Nucleus accumbens (tissue), 56 donors: ENCODE results near the gene GPSM1.

Experiments
- DNase-seq, 56 donors: peaks; one replicate each; lab custom pipeline; 2025; lab: John Stamatoyannopoulos, UW

Gene GPSM1

DNA sequence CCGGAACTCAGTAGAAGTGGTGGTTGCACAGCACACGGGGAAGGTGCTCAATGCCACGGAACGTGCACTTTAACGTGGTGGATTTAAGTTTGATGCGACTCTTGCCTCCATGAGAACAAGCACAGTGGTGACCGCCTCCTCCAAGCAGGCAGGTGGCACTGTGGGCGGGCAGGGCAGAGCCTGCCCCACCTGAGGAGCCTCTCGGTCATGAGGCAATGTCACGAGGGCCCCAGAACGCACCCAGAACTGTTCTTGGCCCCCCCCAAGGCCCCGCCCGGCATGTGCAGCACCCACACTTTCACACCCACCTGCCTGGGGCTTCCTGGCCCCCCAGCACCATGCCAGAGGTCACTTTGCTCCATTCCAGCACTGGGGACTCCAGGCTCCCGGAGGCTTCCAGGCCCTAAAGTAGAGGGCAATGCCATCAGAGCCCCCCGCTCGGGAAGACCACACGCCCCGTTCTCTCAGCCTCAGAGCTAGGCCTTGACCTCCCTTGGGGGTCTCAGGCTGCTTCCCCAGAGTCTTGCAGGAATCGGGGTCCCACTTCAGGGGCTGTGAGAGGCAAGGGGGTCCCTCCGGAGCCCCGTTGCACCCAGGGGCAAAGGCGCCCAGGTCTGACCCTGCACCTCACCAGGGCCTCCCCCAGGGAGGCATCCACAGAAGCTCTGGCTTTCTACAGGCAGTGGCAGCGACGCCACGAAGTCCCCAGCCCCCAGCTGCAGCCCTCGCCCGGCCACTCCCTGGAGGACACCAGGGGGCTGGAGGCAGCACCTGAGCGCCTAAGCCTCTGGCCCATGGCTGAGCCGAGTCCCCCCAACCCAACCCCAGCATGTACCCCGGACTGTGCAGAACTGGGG is 37.5 kb upstream of the GPSM1 start:
- DNase-seq, result no peak

DNA sequence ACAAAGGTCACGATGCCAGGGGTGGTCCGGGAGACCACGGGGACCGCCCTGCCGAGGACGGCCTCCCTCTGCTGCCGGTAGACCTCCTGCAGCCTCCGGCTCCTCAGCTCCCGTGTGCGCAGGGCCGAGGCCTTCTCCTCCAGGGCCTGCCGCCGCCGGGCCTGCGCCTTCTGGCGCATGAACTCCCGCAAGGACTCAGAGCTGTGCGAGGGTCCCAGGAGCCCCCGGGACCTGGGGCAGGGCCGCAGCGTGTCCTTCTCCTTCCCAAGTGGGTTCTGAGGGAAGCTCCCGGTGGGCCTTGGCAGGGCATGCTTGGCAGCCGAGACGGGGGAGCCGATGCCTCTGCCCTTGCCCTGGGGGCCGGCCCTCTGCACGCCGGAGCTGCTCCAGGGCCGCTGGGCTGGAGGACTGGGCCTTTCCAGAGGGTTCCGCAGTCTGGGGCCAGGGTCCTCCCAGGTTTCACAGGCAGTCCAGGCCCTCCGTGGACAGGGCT is 36.8 kb upstream of the GPSM1 start:
- DNase-seq, result no peak

DNA sequence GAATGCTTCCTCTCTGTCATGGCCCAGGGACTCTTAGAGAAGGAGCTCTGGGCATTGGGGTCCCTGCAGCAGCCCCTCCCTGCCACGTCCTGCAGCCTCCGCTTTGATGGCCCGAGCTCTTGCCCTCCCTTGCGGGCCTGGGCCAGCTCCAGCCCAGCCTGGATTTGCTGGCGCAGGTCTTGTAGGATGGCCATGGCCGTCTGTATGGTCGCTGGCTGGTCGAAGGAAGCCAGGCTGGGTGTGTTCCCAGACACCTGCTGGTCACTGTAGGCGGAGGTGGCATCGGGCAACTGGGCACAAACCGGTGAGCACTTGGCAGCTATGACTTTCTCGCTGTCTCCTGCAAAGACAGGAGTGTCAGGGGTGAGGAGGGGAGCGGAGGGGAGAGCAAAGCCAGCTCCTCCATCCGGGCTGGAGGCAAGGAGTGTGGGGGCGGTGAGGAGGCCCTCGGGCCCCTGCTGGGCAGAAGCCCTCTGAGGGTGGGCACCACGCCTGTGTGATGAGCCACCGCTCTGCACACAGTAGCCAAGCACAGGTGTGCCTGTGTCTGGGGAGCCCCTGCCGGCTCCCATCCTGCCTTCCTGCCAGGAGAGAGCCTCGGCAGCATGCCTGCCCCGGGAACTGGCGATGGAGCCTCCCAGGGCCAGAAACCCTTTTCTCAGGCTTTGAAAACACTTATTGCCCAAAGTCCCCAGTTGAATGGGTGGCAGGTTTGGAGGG is 35.9 kb upstream of the GPSM1 start:
- DNase-seq, result no peak

DNA sequence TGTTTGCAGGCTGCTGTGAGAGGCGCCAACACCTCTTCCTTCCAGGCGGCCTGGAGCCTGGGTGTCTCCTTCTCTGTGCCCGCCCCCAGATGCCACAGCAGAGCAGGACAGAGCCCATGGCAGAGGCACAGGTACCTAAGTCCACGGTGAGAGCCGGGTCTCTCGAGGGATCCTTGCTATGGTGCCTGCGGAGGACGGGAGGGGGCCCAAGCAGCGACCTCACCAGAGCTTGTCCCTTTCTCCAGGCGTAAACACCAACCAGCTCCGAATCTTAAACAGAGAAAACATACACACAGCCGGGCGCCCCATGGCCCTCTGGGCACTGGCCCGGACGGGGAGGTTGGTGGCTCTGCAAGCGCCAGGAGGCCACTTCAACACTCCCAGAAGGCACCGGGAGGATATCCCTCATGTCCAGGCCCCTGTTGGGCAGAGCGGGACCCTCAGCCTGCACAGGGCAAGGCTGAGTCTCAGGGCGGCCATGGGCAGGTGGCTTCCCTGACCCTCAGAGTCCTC is 35.3 kb upstream of the GPSM1 start:
- DNase-seq, result no peak

DNA sequence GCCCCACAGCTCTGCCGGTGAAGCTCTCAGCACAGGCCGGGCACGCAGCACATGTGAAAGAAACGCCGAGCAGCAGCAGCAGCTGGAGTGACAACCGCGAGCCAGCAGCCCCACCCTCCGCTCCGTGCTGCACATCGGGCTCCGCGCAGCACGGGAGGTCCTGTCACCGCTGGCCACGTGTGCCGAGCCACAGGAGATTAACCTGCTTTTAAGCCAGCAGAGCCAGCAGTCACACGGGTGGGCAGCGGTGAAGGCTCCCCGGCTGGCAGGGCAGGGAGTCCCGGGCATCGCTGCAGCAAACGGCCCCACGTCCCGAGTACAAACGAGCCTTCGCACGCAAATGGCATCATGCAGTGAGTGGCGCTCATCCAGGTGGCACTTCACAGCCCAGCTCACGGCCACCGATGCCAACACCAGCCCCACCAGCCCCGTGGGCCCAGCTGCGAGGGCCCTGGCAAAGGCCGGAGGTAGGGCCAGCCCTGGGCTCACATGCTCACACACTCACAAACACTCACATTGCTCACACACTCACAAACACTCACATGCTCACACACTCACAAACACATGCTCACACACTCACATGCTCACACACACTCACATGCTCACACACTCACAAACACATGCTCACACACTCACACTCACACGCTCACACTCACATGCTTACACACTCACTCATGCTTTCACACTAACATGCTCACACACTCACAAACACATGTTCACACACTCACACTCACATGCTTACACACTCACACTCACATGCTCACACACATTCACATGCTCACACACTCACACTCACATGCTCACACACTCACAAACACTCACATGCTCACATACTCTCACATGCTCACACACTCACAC is 34.5 kb upstream of the GPSM1 start:
- DNase-seq, result no peak

DNA sequence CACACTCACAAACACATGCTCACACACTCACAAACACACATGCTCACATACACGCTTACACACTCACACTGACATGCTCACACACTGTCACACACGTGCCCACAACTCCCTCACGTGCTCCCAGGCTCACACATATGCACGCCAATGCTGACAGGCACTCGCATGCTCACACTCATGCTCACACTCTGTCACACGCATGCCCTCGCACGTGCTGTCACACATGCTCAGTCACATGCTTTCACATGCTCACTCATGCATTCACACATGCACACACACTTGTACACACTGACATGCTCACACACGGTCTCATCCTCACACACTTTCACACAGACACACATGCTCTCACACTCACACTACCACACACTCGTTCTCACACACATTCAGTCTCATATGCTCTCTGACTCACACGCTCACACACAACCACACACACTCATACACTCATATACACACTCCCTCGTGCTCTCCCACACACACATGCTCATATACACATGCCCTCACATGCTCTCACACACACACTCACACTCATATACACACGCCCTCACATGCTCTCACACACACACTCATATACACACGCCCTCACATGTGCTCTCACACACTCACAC is 33.8 kb upstream of the GPSM1 start:
- DNase-seq, result no peak

DNA sequence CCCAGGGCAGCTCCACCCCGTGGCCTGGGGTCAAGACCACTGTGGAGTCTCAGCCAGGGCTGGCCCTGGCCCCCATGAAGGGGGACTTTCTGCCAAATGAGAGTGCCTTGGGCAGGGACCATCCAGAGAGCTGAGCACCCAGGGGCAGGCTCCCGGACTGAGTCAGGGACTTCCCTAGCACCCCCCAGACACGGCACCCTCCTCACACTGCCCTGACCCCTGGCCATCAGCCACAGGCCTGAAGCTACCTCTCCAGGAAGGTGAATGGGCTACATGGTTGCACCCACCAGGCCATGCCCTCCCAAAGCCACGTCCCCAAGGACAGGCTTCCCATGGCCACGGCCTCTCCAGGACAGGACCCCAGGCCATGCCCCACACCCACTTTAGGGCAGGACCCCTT is 32.9 kb upstream of the GPSM1 start:
- DNase-seq, result no peak

DNA sequence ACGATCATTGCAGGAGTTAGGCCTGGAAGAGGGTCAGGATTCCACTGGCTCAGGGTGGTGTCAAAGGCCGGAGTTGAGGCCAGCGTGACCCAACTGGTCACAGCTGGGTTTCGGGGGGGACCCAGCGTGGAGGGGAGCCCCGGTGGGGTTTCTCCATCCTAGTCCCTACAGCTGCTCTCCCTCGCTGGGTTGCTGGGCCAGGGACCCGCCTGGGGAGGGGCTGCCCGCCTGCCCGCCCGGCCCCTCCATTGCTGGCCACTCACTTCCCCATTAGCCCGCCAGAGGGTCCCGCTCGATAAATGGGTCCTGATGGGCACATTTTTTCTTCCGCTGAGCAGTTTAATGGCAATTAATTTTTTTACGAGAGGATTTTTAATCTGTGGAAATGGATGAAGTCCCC is 32.3 kb upstream of the GPSM1 start:
- no peak for DNase-seq

DNA sequence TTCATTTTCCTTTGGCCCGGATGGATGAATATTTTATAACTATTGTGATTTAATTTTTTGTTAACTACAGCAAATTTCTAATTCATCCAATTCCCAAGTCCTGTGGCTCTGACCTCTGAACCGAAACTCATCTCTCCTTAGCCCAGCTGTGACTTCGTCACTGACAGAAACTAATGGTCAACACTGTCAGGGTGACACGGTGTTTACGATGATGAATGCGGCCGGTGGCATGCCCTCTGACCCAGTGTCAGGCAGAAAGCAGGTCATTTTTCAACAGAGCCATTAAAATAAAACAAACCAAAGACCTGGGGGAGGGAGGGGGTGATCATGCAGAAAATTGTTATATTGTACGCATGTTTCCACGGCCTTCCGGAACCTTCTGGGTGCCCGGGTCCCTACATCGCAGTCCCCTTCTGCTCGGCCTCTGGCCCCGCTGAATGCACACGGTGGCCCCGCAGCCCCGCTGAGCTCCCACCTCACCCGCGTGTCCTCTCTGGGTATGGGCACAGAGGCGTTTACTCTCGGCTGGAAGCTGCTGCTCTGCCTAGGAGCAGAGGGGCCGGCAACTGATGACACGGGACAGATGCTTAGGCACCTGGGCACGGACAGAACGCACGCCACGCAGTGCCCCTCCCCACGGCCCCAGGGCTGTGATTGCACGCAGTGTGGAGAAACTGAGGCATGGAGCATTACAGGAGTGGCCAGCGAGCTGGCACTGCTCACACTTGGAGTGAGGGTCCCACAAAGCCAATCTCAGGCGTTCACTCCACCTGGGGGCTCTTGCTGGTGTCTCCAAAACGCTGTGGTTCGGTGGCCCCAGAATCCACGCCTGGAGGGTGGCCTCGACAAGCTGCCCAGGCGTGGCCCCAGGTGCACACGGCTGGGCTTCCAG is 31.6 kb upstream of the GPSM1 start:
- DNase-seq, result no peak

DNA sequence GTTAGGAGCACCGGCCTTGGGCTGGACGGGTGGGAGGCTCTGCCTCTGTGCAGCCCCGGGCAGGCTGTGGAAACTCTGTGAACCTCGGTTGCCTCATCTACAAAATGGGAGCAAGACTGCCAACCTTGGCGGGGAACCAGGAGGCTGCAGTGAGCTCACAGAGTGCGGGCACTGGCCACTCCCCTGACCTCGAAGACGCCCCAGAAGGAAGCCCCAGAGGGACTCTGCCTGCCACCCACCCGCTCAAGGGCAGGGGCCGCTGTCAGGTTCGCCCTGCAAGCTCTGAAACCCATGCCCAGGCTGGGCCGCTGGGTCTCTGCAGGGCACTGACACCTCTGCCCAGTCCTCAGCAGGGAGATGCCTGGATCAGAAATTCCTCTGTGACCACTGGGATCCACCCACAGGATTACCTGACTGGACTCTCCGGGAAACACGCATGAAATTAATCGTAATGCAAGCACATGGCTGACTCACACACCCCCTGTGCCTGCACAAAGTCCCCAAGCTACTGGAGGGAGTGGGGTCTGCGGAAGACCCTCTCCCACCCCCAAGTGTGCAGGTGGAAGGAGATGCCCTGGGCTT is 30.8 kb upstream of the GPSM1 start:
- DNase-seq, result no peak

DNA sequence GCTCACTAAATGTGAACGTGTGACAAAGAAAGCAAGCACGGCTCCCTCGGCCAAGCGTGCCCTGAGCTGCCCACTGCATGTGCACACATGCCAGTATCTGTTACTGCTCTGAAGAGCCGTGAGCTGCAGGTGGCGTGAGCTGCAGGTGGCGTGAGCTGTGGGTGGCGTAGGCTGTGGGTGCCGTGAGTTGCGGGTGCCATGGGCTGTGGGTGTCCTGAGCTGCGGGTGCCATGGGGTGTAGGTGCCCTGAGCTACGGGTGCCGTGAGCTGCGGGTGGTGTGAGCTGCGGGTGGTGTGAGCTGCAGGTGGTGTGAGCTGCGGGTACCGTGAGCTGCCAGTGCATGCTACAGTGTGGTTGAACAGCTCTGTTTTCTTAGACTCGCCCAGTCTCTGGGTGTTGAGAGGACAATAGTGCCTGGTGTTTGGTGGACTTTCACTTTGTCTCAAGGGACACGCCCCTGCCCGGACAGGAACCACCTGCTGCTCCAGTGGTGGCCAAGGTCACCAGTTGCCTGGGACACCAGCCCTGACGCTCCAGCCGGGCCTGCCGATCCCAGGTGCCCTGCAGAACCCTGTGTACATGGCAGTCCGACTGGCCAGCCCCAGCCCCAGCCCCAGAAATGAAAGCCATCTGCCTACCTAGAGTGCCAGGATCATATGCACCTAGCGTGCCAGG is 30.2 kb upstream of the GPSM1 start:
- DNase-seq, result no peak

DNA sequence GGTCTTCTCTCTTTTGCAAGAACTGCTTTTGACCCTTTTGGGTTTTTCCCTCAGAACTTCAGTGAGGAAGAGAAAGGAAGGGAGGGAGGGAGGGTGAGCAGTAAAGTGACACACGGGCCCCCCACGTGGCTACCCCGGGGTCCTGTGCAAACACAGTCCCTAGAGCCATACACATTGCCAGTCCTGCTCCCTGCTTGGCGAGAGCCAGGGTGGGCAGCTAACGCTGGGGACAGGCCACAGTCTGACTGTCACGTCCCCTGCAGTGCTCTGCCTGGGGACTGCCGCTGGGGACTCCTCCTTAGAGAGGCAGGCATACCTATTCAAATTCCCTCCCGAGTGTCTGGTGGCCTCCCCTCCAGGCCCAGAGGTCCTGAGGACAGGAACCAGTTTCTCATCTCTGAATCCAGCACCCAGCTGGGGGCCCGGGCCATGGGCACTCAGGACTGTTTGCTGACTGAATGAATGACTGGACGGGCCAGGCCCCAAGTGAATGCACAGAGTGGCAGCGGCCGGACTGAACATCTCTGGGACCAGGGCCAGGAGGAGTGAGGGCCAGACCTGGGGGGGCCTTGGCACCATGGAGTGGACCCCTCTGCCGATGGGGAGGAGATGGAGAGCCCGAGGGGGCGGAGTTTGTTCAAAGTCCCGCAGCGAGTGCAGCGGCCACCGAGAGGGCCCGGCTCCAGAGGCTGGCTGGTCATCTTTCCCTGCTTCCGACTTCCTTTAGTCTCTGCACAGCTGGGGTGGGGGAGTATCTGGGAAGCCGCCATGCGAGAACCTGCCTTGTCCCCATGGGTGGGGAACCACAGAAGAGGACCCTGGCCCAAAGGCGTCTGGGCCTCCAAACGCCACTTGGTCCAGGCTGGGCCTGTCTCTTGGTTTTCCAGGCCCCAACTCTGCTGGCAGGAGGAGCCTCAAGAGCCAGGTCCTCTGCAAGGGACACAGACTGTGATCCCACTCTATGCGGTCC is 29.3 kb upstream of the GPSM1 start:
- DNase-seq, result no peak

DNA sequence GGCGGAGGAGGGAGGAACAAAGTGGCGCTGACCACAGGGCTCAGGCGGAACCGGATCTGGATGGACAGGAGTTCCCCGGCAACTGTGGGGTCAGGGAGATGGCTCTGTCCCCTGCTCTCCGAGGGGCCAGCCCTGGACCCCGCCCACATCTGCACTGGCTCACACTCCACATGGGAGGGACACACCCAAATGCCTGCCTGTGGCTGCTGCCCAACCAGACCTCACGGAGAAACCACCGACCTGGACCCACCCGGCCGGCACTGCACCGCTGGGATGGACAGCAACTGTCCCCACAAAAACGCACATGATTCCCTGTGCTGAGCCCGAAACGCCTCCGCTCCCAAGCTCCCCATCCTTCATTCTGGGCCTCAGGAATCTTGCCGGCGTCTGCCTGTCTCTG is 28.2 kb upstream of the GPSM1 start:
- DNase-seq, result no peak

DNA sequence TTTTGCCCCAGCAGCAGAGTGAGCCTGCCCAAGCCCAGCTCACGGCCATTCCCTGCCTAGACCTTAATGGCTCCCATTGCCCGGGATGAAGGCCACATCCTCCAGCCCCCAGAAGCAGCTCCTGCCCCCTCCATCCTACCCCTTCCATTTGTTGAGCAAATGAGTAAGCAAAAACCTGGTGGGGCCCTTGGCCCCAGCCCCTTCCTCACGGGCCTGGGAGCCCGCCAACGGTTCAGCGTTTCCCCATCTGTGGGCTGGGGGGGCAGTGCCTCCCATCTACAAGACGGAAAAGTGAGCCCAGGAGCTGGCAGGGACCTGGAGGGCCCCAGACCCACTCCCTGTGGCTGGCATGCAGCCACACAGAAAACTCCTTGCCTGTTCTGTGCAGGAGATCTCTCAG is 27.8 kb upstream of the GPSM1 start:
- DNase-seq, result no peak

DNA sequence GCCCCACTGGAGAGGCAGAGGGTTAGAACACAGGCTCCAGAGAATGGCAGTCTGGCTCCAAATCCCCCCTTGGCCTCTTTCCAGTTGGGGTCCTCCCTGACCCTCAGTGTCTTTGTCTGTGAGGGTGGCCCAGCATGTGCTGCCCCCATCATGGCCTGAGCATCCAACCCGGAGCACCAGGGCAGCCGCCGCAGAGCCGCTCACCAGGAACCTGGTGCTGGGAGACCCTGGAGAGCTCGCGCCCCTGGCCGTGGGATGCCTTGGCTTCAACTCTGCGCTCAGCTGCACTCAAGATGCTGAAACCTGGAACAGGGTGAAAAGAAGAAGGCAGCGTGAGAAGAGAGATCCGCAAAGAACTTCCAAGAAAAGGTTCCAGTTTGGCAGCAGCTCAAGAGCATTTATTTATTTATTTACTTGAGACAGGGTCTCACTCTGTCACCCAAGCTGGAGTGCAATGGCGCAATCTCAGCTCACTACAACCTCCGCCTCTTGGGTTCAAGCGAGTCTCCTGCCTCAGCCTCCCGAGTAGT is 27.3 kb upstream of the GPSM1 start:
- DNase-seq, result no peak

DNA sequence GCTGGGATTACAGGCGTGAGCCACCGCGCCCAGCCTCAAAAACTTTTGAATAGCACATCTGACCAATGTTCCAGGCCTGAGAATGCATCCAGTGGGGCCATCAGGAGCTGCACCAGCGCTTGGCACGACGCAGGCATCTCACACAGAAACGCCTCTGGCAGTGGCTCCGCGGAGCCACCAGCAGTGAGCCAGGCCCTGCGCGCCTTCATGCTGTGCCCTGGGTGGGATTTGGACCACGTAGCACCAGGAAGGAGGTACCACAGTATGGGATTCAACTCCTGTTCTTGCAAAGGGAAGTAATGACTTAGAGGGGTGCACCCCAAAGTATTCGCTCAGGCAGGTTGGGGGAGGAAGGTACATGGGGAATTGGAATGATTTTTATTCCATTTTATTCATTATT is 26.5 kb upstream of the GPSM1 start:
- no peak for DNase-seq

DNA sequence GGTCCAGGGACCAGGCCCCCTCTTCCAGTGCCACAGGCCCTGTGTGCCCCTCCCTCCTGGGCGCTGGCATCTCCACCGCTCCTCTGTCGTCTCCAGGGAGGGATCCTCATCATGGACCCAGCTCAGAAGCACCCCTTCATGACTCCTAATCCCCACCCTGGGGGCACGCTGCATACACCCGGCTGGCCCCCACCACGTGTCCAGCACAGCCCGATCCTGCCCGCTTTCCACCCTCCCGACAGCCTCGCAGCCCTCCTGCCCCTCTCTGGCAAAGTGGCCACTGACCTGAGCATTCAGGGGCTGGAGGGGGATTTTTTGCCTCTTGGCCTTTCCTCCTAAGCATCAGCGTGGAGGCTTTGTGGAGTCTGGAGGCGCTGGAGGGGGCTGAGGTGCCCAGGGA is 24.8 kb upstream of the GPSM1 start:
- DNase-seq, result no peak
